Thyroid gland (tissue), 4 donors: Measurements from ENCODE around the gene RPTOR. TPM values are rescaled to one million over a fixed set of nuclear protein-coding genes. Genes with fewer than 3 reads are reported as not detected.
"Not testable (repeated sequence)": the region's sequence is repeated elsewhere in the genome, so short reads cannot be mapped to it uniquely, and the experiment has no call there.

Experiments used
- DNase-seq, 2 donors: peaks; one replicate each; pipeline ENCODE4 v3.0.0-alpha.2; 2019
- H3K27ac ChIP-seq, 3 donors: fragments of 200-600 bp; sonication (generic); 1 replicate in 2 of 3; 2 replicates in 1 of 3; pipeline ENCODE4 v1.5.1; 2016 to 2019; ENCODE audit warnings: mild to moderate bottlenecking in 1 of 3, moderate library complexity in 1 of 3
- H3K27me3 ChIP-seq: fragments of 200-600 bp; sonication (generic); one replicate; pipeline ENCODE4 v1.5.1; 2019
- H3K36me3 ChIP-seq, 2 donors: fragments of 200-600 bp; sonication (generic); one replicate each; pipeline ENCODE4 v1.5.1; 2016 to 2019
- H3K4me1 ChIP-seq, 2 donors: fragments of 200-600 bp; sonication (generic); one replicate each; pipeline ENCODE4 v1.5.1; 2017 to 2019
- H3K4me3 ChIP-seq, 3 donors: fragments of 200-600 bp; sonication (generic); replicated peaks in 1 of 3; 1 replicate in 2 of 3; 2 replicates in 1 of 3; pipeline ENCODE4 v1.5.1; 2016; ENCODE audit warnings: mild to moderate bottlenecking in 1 of 3
- H3K9me3 ChIP-seq: fragments of 200-600 bp; sonication (generic); one replicate; pipeline ENCODE4 v1.5.1; 2017
- CTCF ChIP-seq, 6 experiments: fragments of 200-600 bp in 3 of 6; fragments of 450-650 bp in 3 of 6; sonication (generic) in 3 of 6; IDR thresholded peaks; one replicate each; pipeline ENCODE4 v1.5.1; 2016 to 2019; ENCODE audit warnings: antibody characterized with exemption in 6 of 6, mild to moderate bottlenecking in 2 of 6, inconsistent platforms in 1 of 6, moderate library complexity in 1 of 6
- POLR2A ChIP-seq, 2 donors: fragments of 450-650 bp; IDR thresholded peaks; one replicate each; pipeline ENCODE4 v1.6.1; 2017; ENCODE audit warnings: antibody characterized with exemption in 2 of 2, mild to moderate bottlenecking in 2 of 2, moderate library complexity in 1 of 2
- WGBS, 2 donors: methylation state at CpG; one replicate each; pipeline ENCODE4 v1.1.5; 2017; 5-methylcytosine and 5-hydroxymethylcytosine counted together
- intact Hi-C: fragments of 100-400 bp; cut with DNase I; formaldehyde crosslinking; loops from one replicate; pipeline ENCODE4 v1.15.1; 2023
- total RNA-seq, 4 donors: library from RNA; depleted of rRNA; stranded (reverse); fragments of >200 nt; gene quantifications; one replicate each; pipeline ENCODE4 v1.2.3, GENCODE V29; 2016

RPTOR gene
- total RNA-seq, 4 donors from 2014 or later, result 24.2 to 58.1 (median 34.5) TPM

- Histone ChIP-seq H3K9me3 (no peaks in the 10 kb centered on the region), H3K36me3 (no peaks in the 10 kb centered on the region), H3K27ac (no peak overlapping the region), H3K27me3 (no peaks in the 10 kb centered on the region), H3K4me3 (no peak overlapping the region), H3K4me1 (no peaks in the 10 kb centered on the region)
- intact Hi-C loops, result no loop called here
- TF ChIP-seq CTCF (IDR thresholded peaks at IDR 0.05) (no peak), POLR2A (IDR thresholded peaks at IDR 0.05) (no peak)
- DNase-seq, result no peak
Measured at GRCh38 chr17:80503921-80504320, 40.7 kb upstream of the RPTOR start.

- WGBS, 2 donors, result 29 to 42% methylated on average over 8 of the region's 8 CpGs
- no peaks in the 10 kb centered on the region for H3K27me3 ChIP-seq
- H3K4me3 ChIP-seq, result no peak overlapping the region
- no peak overlapping the region for H3K27ac ChIP-seq
- no peaks in the 10 kb centered on the region for H3K36me3 ChIP-seq
- H3K9me3 ChIP-seq, result no peaks in the 10 kb centered on the region
- no peak for DNase-seq
- intact Hi-C loops, result no loop called here
- no peak for TF ChIP-seq CTCF (IDR thresholded peaks at IDR 0.05)
- TF ChIP-seq POLR2A (IDR thresholded peaks at IDR 0.05), result no peak
- H3K4me1 ChIP-seq, result no peaks in the 10 kb centered on the region
Measured at GRCh38 chr17:80504686-80505413, 39.8 kb upstream of the RPTOR start.

GRCh38 chr17:80507177-80507576, 37.5 kb upstream of the RPTOR start:
- 48 to 54% methylated on average over 4 of the region's 4 CpGs for WGBS, 2 donors
- H3K4me3 ChIP-seq, H3K27ac ChIP-seq, H3K36me3 ChIP-seq, H3K9me3 ChIP-seq, DNase-seq, intact Hi-C loops, H3K27me3 ChIP-seq, H3K4me1 ChIP-seq: not testable (repeated sequence)

GRCh38 chr17:80507965-80508364, 36.7 kb upstream of the RPTOR start:
- TF ChIP-seq CTCF (IDR thresholded peaks at IDR 0.05) (no peak), POLR2A (IDR thresholded peaks at IDR 0.05) (no peak)
- 84 to 92% methylated on average over 3 of the region's 3 CpGs for WGBS, 2 donors
- Histone ChIP-seq H3K4me3 (no peak overlapping the region), H3K9me3 (no peaks in the 10 kb centered on the region), H3K4me1 (no peaks in the 10 kb centered on the region), H3K36me3 (no peaks in the 10 kb centered on the region), H3K27ac (no peak overlapping the region), H3K27me3 (no peaks in the 10 kb centered on the region)
- intact Hi-C loops, result no loop called here
- DNase-seq, result no peak

- Histone ChIP-seq H3K27ac (no peak overlapping the region), H3K36me3 (no peaks in the 10 kb centered on the region), H3K27me3 (no peaks in the 10 kb centered on the region), H3K4me3 (no peak overlapping the region), H3K9me3 (no peaks in the 10 kb centered on the region), H3K4me1 (no peaks in the 10 kb centered on the region)
- 76 to 85% methylated on average over 8 of the region's 8 CpGs for WGBS, 2 donors
- DNase-seq, result no peak
- intact Hi-C loops, result no loop called here
- TF ChIP-seq CTCF (IDR thresholded peaks at IDR 0.05) (no peak), POLR2A (IDR thresholded peaks at IDR 0.05) (no peak)
Measured at GRCh38 chr17:80509311-80509710, 35.3 kb upstream of the RPTOR start.
